Measurements from ENCODE around the gene KCNQ1. TPM values are rescaled to one million over a fixed set of nuclear protein-coding genes. Genes with fewer than 3 reads are reported as not detected.

The KCNQ1 gene
- total and polyA plus RNA-seq, 2 donors (not counting 1 experiment from before 2014, with no cell fraction given) = not detected

DNA sequence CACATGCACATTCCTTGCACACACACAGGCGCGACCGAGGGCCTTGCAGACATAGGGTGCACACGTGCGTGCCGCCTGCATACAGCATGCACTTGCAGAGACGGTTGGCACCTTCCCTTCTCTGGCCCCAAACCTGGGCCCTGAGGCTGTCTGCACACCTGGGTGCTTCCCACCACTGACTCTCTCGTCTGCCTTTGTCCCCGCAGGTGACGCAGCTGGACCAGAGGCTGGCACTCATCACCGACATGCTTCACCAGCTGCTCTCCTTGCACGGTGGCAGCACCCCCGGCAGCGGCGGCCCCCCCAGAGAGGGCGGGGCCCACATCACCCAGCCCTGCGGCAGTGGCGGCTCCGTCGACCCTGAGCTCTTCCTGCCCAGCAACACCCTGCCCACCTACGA is 402.8 kb downstream of the KCNQ1 start:
- H3K4me2 ChIP-seq (ENCODE audit: extremely low read depth, insufficient read depth, low read length) = no peak overlapping the region
- no peaks in the 10 kb centered on the region for H3K36me3 ChIP-seq (ENCODE audit: control insufficient read depth, insufficient read depth, low read length)
- H3K27me3 ChIP-seq (ENCODE audit: control insufficient read depth, insufficient read depth, low read length) = no peaks in the 10 kb centered on the region
- no peaks in the 10 kb centered on the region for H3K79me2 ChIP-seq (ENCODE audit: control insufficient read depth, insufficient read depth, low read length)
- no peaks in the 10 kb centered on the region for H3K9me3 ChIP-seq (ENCODE audit: control insufficient read depth, insufficient read depth, low read depth, low read length)
- H3K27ac ChIP-seq (ENCODE audit: insufficient read depth, low read length) = no peak overlapping the region
- no peak overlapping the region for H2AFZ ChIP-seq (ENCODE audit: low read length)
- no peak overlapping the region for H3K9ac ChIP-seq (ENCODE audit: insufficient read depth, low read length)
- H4K20me1 ChIP-seq (ENCODE audit: control insufficient read depth, extremely low read depth, insufficient read depth, low read length) = no peaks in the 10 kb centered on the region
- no peaks in the 10 kb centered on the region for H3K4me1 ChIP-seq (ENCODE audit: control insufficient read depth, extremely low read depth, insufficient read depth, low read length)
- no peak overlapping the region for H3K4me3 ChIP-seq (replicated peaks in 1 of 4; ENCODE audit: control extremely low read depth in 1 of 4, insufficient read depth in 1 of 4, low read depth in 3 of 4, low read length in 4 of 4)
- TF ChIP-seq, protein P1, sequence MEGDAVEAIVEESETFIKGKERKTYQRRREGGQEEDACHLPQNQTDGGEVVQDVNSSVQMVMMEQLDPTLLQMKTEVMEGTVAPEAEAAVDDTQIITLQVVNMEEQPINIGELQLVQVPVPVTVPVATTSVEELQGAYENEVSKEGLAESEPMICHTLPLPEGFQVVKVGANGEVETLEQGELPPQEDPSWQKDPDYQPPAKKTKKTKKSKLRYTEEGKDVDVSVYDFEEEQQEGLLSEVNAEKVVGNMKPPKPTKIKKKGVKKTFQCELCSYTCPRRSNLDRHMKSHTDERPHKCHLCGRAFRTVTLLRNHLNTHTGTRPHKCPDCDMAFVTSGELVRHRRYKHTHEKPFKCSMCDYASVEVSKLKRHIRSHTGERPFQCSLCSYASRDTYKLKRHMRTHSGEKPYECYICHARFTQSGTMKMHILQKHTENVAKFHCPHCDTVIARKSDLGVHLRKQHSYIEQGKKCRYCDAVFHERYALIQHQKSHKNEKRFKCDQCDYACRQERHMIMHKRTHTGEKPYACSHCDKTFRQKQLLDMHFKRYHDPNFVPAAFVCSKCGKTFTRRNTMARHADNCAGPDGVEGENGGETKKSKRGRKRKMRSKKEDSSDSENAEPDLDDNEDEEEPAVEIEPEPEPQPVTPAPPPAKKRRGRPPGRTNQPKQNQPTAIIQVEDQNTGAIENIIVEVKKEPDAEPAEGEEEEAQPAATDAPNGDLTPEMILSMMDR (conservative IDR thresholded peaks at IDR 0.05 in 1 of 2, IDR thresholded peaks at IDR 0.05 in 1 of 2; ENCODE audit: low read depth in 1 of 2, low read length in 2 of 2) = no peak
- TF ChIP-seq EZH2 (IDR thresholded peaks at IDR 0.05; ENCODE audit: low read length, missing control alignments) = no peak
- no peak for DNase-seq (ENCODE audit: low read depth in 2 of 2)

DNA sequence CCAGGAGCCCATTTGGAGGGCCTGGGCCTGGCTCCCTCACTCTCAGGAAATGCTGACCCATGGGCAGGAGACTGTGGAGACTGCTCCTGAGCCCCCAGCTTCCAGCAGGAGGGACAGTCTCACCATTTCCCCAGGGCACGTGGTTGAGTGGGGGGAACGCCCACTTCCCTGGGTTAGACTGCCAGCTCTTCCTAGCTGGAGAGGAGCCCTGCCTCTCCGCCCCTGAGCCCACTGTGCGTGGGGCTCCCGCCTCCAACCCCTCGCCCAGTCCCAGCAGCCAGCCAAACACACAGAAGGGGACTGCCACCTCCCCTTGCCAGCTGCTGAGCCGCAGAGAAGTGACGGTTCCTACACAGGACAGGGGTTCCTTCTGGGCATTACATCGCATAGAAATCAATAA is 403.7 kb downstream of the KCNQ1 start:
- H3K9ac ChIP-seq (ENCODE audit: insufficient read depth, low read length) = no peak overlapping the region
- no peaks in the 10 kb centered on the region for H3K9me3 ChIP-seq (ENCODE audit: control insufficient read depth, insufficient read depth, low read depth, low read length)
- H3K79me2 ChIP-seq (ENCODE audit: control insufficient read depth, insufficient read depth, low read length) = no peaks in the 10 kb centered on the region
- H3K4me1 ChIP-seq (ENCODE audit: control insufficient read depth, extremely low read depth, insufficient read depth, low read length) = no peaks in the 10 kb centered on the region
- no peak overlapping the region for H2AFZ ChIP-seq (ENCODE audit: low read length)
- no peaks in the 10 kb centered on the region for H4K20me1 ChIP-seq (ENCODE audit: control insufficient read depth, extremely low read depth, insufficient read depth, low read length)
- no peak overlapping the region for H3K4me3 ChIP-seq (replicated peaks in 1 of 4; ENCODE audit: control extremely low read depth in 1 of 4, insufficient read depth in 1 of 4, low read depth in 3 of 4, low read length in 4 of 4)
- DNase-seq (ENCODE audit: low read depth in 2 of 2) = no peak
- no peak overlapping the region for H3K4me2 ChIP-seq (ENCODE audit: extremely low read depth, insufficient read depth, low read length)
- TF ChIP-seq, protein P1 (conservative IDR thresholded peaks at IDR 0.05 in 1 of 2, IDR thresholded peaks at IDR 0.05 in 1 of 2; ENCODE audit: low read depth in 1 of 2, low read length in 2 of 2) = no peak
- TF ChIP-seq EZH2 (IDR thresholded peaks at IDR 0.05; ENCODE audit: low read length, missing control alignments) = no peak
- no peaks in the 10 kb centered on the region for H3K36me3 ChIP-seq (ENCODE audit: control insufficient read depth, insufficient read depth, low read length)
- no peak overlapping the region for H3K27ac ChIP-seq (ENCODE audit: insufficient read depth, low read length)
- no peaks in the 10 kb centered on the region for H3K27me3 ChIP-seq (ENCODE audit: control insufficient read depth, insufficient read depth, low read length)

DNA sequence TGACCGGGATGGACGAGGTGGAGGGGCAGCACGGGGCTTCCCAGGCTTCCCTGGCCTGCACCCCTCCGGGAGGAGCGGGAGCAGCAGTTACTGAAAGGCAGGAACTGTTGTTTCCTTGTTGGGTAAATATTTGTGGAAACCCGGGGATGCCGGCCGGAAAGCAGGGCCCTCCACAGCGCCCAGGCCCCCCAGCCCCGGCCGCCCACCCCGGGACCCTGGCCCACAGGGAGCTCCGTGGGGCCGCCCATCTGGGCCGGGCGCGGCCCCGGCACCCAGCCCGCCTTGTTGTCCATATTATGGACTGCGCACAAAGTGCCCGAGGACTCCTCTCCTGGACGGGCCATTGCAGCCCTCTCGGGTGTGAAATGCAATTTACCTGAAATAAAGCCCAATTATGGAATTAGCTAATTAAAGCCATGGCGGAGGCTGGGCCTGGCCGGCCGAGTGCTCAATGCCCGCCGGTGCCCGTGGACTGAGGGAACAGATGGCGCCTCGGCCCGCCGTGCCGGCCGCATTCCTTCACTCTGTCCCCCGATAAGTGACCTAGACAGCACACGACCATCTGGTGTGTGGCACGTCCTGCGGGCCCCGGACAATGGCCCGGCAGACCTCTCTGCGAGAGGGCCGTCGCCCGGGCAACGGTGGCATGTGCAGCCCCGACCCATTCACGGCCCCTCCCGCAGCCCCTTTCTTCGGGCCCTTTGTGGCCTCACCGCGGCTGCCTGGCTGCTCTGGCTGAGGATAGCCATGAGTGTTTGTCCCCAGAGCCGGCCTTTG is 405.4 kb downstream of the KCNQ1 start:
- no peaks in the 10 kb centered on the region for H3K79me2 ChIP-seq (ENCODE audit: control insufficient read depth, insufficient read depth, low read length)
- no peaks in the 10 kb centered on the region for H3K4me1 ChIP-seq (ENCODE audit: control insufficient read depth, extremely low read depth, insufficient read depth, low read length)
- H4K20me1 ChIP-seq (ENCODE audit: control insufficient read depth, extremely low read depth, insufficient read depth, low read length) = no peaks in the 10 kb centered on the region
- no peaks in the 10 kb centered on the region for H3K36me3 ChIP-seq (ENCODE audit: control insufficient read depth, insufficient read depth, low read length)
- TF ChIP-seq, protein P1 (conservative IDR thresholded peaks at IDR 0.05 in 1 of 2, IDR thresholded peaks at IDR 0.05 in 1 of 2; ENCODE audit: low read depth in 1 of 2, low read length in 2 of 2) = no peak
- TF ChIP-seq EZH2 (IDR thresholded peaks at IDR 0.05; ENCODE audit: low read length, missing control alignments) = no peak
- no peak overlapping the region for H3K4me3 ChIP-seq (replicated peaks in 1 of 4; ENCODE audit: control extremely low read depth in 1 of 4, insufficient read depth in 1 of 4, low read depth in 3 of 4, low read length in 4 of 4)
- no peak overlapping the region for H3K27ac ChIP-seq (ENCODE audit: insufficient read depth, low read length)
- DNase-seq (ENCODE audit: low read depth in 2 of 2) = no peak
- no peak overlapping the region for H3K4me2 ChIP-seq (ENCODE audit: extremely low read depth, insufficient read depth, low read length)
- no peaks in the 10 kb centered on the region for H3K27me3 ChIP-seq (ENCODE audit: control insufficient read depth, insufficient read depth, low read length)
- no peak overlapping the region for H3K9ac ChIP-seq (ENCODE audit: insufficient read depth, low read length)
- H2AFZ ChIP-seq (ENCODE audit: low read length) = no peak overlapping the region
- no peaks in the 10 kb centered on the region for H3K9me3 ChIP-seq (ENCODE audit: control insufficient read depth, insufficient read depth, low read depth, low read length)

Measured in fibroblast of lung (primary cell).